Measurements from ENCODE around the gene TYW1B.
"Not testable (repeated sequence)": the region's sequence is repeated elsewhere in the genome, so short reads cannot be mapped to it uniquely, and the experiment has no call there.

TYW1B gene

GRCh38 chr7:72827839-72828591 is at the start of gene TYW1B:
Gene TYW1B, minus strand, starts transcription at chr7:72828200. Its CDS starts 125 bp downstream, at chr7:72828075.
- DNase-seq: peak; percentile 99

- not testable (repeated sequence) for DNase-seq
Measured at GRCh38 chr7:72867591-72867990, 39.6 kb upstream of the TYW1B start.

- not testable (repeated sequence) for DNase-seq
Measured at GRCh38 chr7:72858846-72859400, 30.9 kb upstream of the TYW1B start.

GRCh38 chr7:72857925-72858324 is 29.9 kb upstream of the TYW1B start:
- DNase-seq: not testable (repeated sequence)

GRCh38 chr7:72855261-72855660 is 27.3 kb upstream of the TYW1B start:
- not testable (repeated sequence) for DNase-seq

- DNase-seq: not testable (repeated sequence)
Measured at GRCh38 chr7:72852937-72853336, 24.9 kb upstream of the TYW1B start.

GRCh38 chr7:72850746-72851145 is 22.7 kb upstream of the TYW1B start:
- DNase-seq: not testable (repeated sequence)

GRCh38 chr7:72844146-72844545 is 16.1 kb upstream of the TYW1B start:
- not testable (repeated sequence) for DNase-seq

GRCh38 chr7:72843166-72843565 is 15.2 kb upstream of the TYW1B start:
- not testable (repeated sequence) for DNase-seq

GRCh38 chr7:72840966-72841511 is 13.0 kb upstream of the TYW1B start:
- DNase-seq: not testable (repeated sequence)

GRCh38 chr7:72838315-72838714 is 10.3 kb upstream of the TYW1B start:
- not testable (repeated sequence) for DNase-seq

- DNase-seq: not testable (repeated sequence)
Measured at GRCh38 chr7:72837291-72837690, 9.3 kb upstream of the TYW1B start.

GRCh38 chr7:72830567-72830966 is 2.6 kb upstream of the TYW1B start:
- not testable (repeated sequence) for DNase-seq

- DNase-seq: peak; percentile 57
Measured at GRCh38 chr7:72829687-72830354, 1.8 kb upstream of the TYW1B start.

GRCh38 chr7:72829291-72829686 is 1.3 kb upstream of the TYW1B start:
- peak; percentile 99 for DNase-seq

GRCh38 chr7:72823765-72824732 is 4.0 kb downstream of the TYW1B start:
- DNase-seq: not testable (repeated sequence)

- not testable (repeated sequence) for DNase-seq
Measured at GRCh38 chr7:72822497-72822896, 5.5 kb downstream of the TYW1B start.

- DNase-seq: not testable (repeated sequence)
Measured at GRCh38 chr7:72818663-72819361, 9.2 kb downstream of the TYW1B start.

GRCh38 chr7:72817661-72818060 is 10.3 kb downstream of the TYW1B start:
- DNase-seq: peak; percentile 27

GRCh38 chr7:72816370-72817157 is 11.4 kb downstream of the TYW1B start:
- DNase-seq: not testable (repeated sequence)

- DNase-seq: not testable (repeated sequence)
Measured at GRCh38 chr7:72810437-72810836, 17.6 kb downstream of the TYW1B start.

Measured in NCI-H82 (cell line).